Thoracic aorta (tissue), 2 donors: ENCODE results near the gene COX20. TPM values are rescaled to one million over a fixed set of nuclear protein-coding genes. Genes with fewer than 3 reads are reported as not detected.

Source experiments
- ATAC-seq: fragments of 150-250 bp; one replicate; pipeline ENCODE4 v1.8.0; 2017; ENCODE audit warnings: low read depth; ENCODE audit not compliant: insufficient number of reproducible peaks, low FRiP score
- DNase-seq: peaks from one replicate; pipeline ENCODE4 v3.0.0-alpha.2; 2020; ENCODE audit warnings: low spot score
- H3K27ac ChIP-seq, 2 donors: fragments of 200-600 bp; sonication (generic); 1 replicate in 1 of 2; 2 replicates in 1 of 2; pipeline ENCODE4 v1.5.1; 2016; ENCODE audit warnings: mild to moderate bottlenecking in 2 of 2, moderate library complexity in 2 of 2
- H3K27me3 ChIP-seq: fragments of 200-600 bp; sonication (generic); replicated peaks from 2 replicates; pipeline ENCODE4 v1.6.0; 2016; ENCODE audit warnings: mild to moderate bottlenecking; ENCODE audit not compliant: insufficient read depth
- H3K36me3 ChIP-seq: fragments of 200-600 bp; sonication (generic); one replicate; pipeline ENCODE4 v1.5.1; 2016
- H3K4me1 ChIP-seq, 2 donors: fragments of 200-600 bp; sonication (generic); 1 replicate in 1 of 2; 2 replicates in 1 of 2; pipeline versions ENCODE4 v1.5.1 to v1.6.0; 2016; ENCODE audit warnings: low read depth in 2 of 2, mild to moderate bottlenecking in 1 of 2; ENCODE audit not compliant: control insufficient read depth in 1 of 2
- H3K4me3 ChIP-seq: fragments of 200-600 bp; sonication (generic); 2 replicates; pipeline ENCODE4 v1.5.1; 2016; ENCODE audit warnings: mild to moderate bottlenecking
- H3K9me3 ChIP-seq: fragments of 200-600 bp; sonication (generic); 2 replicates; pipeline ENCODE4 v1.5.1; 2016
- total RNA-seq, 2 donors: library from RNA; depleted of rRNA; stranded (reverse); fragments of >200 nt; gene quantifications; one replicate each; pipeline versions ENCODE4 v1.1.0 to v1.2.3, GENCODE V29; 2016
- TF ChIP-seq, protein P1 (sequence below): fragments of 200-600 bp; sonication (generic); IDR thresholded peaks from one replicate; pipeline ENCODE4 v1.5.1; 2019; ENCODE audit warnings: antibody characterized with exemption

COX20 gene
- total RNA-seq, 2 donors from 2014 or later, result 10.8 to 38.0 TPM

GRCh38 chr1:244862354-244862698 is 26.9 kb downstream of the COX20 start:
- DNase-seq, result no peak

GRCh38 chr1:244862699-244863490 is 27.4 kb downstream of the COX20 start:
- Histone ChIP-seq H3K4me1 (peaks cover 29 to 52% of the 10 kb centered on the region in 2 donors), H3K4me3 (peak overlapping the region; percentile 99), H3K27ac (peak overlapping the region; percentile 100), H3K36me3 (peaks cover 20% of the 10 kb centered on the region), H3K27me3 (no peaks in the 10 kb centered on the region), H3K9me3 (no peaks in the 10 kb centered on the region)
- ATAC-seq (peak; percentile 59), DNase-seq (peak; percentile 88)
- TF ChIP-seq, protein P1, sequence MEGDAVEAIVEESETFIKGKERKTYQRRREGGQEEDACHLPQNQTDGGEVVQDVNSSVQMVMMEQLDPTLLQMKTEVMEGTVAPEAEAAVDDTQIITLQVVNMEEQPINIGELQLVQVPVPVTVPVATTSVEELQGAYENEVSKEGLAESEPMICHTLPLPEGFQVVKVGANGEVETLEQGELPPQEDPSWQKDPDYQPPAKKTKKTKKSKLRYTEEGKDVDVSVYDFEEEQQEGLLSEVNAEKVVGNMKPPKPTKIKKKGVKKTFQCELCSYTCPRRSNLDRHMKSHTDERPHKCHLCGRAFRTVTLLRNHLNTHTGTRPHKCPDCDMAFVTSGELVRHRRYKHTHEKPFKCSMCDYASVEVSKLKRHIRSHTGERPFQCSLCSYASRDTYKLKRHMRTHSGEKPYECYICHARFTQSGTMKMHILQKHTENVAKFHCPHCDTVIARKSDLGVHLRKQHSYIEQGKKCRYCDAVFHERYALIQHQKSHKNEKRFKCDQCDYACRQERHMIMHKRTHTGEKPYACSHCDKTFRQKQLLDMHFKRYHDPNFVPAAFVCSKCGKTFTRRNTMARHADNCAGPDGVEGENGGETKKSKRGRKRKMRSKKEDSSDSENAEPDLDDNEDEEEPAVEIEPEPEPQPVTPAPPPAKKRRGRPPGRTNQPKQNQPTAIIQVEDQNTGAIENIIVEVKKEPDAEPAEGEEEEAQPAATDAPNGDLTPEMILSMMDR, result no peak

More at GRCh38 chr1:244862354-244862698, 26.9 kb downstream of the COX20 start:
- Histone ChIP-seq H3K4me1 (peaks cover 31 to 58% of the 10 kb centered on the region in 2 donors), H3K27me3 (no peaks in the 10 kb centered on the region), H3K36me3 (peaks cover 25% of the 10 kb centered on the region), H3K27ac (peak overlapping the region; percentile 100), H3K9me3 (no peaks in the 10 kb centered on the region), H3K4me3 (peak overlapping the region; percentile 99)
- no peak for ATAC-seq
- TF ChIP-seq, protein P1, result no peak

GRCh38 chr1:244863491-244864252 is 28.2 kb downstream of the COX20 start:
- peaks cover 17% of the 10 kb centered on the region for H3K36me3 ChIP-seq
- TF ChIP-seq, protein P1, result no peak
- ATAC-seq (peak; percentile 1), DNase-seq (no peak)
- no peaks in the 10 kb centered on the region for H3K27me3 ChIP-seq
- peak overlapping the region; percentile 100 for H3K27ac ChIP-seq
- H3K4me1 ChIP-seq, result peaks cover 27 to 45% of the 10 kb centered on the region in 2 donors
- H3K9me3 ChIP-seq, result no peaks in the 10 kb centered on the region
- peak overlapping the region; percentile 99 for H3K4me3 ChIP-seq

GRCh38 chr1:244864253-244865027 is 29.0 kb downstream of the COX20 start, which contains the start of gene HNRNPU:
TSS of gene HNRNPU (minus strand) at chr1:244864543. CDS start at chr1:244864307, 236 bp downstream.
- ATAC-seq (peak; percentile 85), DNase-seq (peak; percentile 91)
- H3K9me3 ChIP-seq, result no peaks in the 10 kb centered on the region
- TF ChIP-seq, protein P1, result peak; percentile 48
- peaks cover 9% of the 10 kb centered on the region for H3K36me3 ChIP-seq
- H3K4me3 ChIP-seq, result peak within 1 kb of the TSS; percentile 99
- no peaks in the 10 kb centered on the region for H3K27me3 ChIP-seq
- H3K4me1 ChIP-seq, result peaks cover 20 to 37% of the 10 kb centered on the region in 2 donors
- peak within 1 kb of the TSS; percentile 100 for H3K27ac ChIP-seq
